HG02798 (cell line): ENCODE results near the gene PCDHGA2.
"Not testable (repeated sequence)": the region's sequence is repeated elsewhere in the genome, so short reads cannot be mapped to it uniquely, and the experiment has no call there.

Source experiments
- ATAC-seq: cut with Tn5 transposase; IDR thresholded peaks from one replicate; pipeline ENCODE4 v1.9.1; 2021; ENCODE audit warnings: mild to moderate bottlenecking; ENCODE audit not compliant: unreplicated experiment, poor library complexity

Gene PCDHGA2

GRCh38 chr5:141338538-141339306 lies at the start of gene PCDHGA2:
Gene PCDHGA2 (plus strand): TSS chr5:141338760.
- no peak for ATAC-seq

- ATAC-seq = no peak
Measured at GRCh38 chr5:141298376-141298775, 40.2 kb upstream of the PCDHGA2 start.

- no peak for ATAC-seq
Measured at GRCh38 chr5:141303756-141304155, 34.8 kb upstream of the PCDHGA2 start, which contains the start of gene SLC25A2. Gene SLC25A2 (minus strand): TSS chr5:141304049. CDS start chr5:141303865, 184 bp downstream.

- ATAC-seq = no peak
Measured at GRCh38 chr5:141306630-141307029, 31.9 kb upstream of the PCDHGA2 start.

- no peak for ATAC-seq
Measured at GRCh38 chr5:141313711-141314110, 24.8 kb upstream of the PCDHGA2 start.

GRCh38 chr5:141316963-141317362 lies 21.6 kb upstream of the PCDHGA2 start:
- not testable (repeated sequence) for ATAC-seq

GRCh38 chr5:141319202-141319601 lies 19.4 kb upstream of the PCDHGA2 start:
- no peak for ATAC-seq

GRCh38 chr5:141319699-141320098 lies 18.9 kb upstream of the PCDHGA2 start:
- no peak for ATAC-seq

- ATAC-seq = peak; percentile 97
Measured at GRCh38 chr5:141320225-141321169, 18.1 kb upstream of the PCDHGA2 start, which contains the start of gene TAF7. Gene TAF7 (minus strand): TSS chr5:141320784. CDS start chr5:141320044, 740 bp downstream.

- ATAC-seq = no peak
Measured at GRCh38 chr5:141322261-141322660, 16.3 kb upstream of the PCDHGA2 start.

GRCh38 chr5:141326088-141326854 lies 12.3 kb upstream of the PCDHGA2 start:
- peak; percentile 91 for ATAC-seq

GRCh38 chr5:141328231-141328630 lies 10.3 kb upstream of the PCDHGA2 start:
- no peak for ATAC-seq

GRCh38 chr5:141330299-141331080 lies 8.1 kb upstream of the PCDHGA2 start, which contains the start of gene PCDHGA1:
Gene PCDHGA1 (plus strand): TSS chr5:141330514.
- ATAC-seq = peak; percentile 61

GRCh38 chr5:141332571-141332970 lies 6.0 kb upstream of the PCDHGA2 start:
- ATAC-seq = not testable (repeated sequence)

GRCh38 chr5:141340781-141341354 lies 2.3 kb downstream of the PCDHGA2 start:
- not testable (repeated sequence) for ATAC-seq

- no peak for ATAC-seq
Measured at GRCh38 chr5:141342773-141343172, 4.2 kb downstream of the PCDHGA2 start.

GRCh38 chr5:141343242-141343952 lies 4.8 kb downstream of the PCDHGA2 start, which contains the start of gene PCDHGA3:
Gene PCDHGA3 (plus strand): TSS chr5:141343829. CDS start chr5:141344034, 205 bp downstream.
- ATAC-seq = no peak

GRCh38 chr5:141343953-141344463 lies 5.4 kb downstream of the PCDHGA2 start:
- no peak for ATAC-seq
